ENCODE data around the gene OIP5.

The OIP5 gene

GRCh38 chr15:41332194-41333025, at the start of gene OIP5, which contains the start of gene NUSAP1:
Gene OIP5, minus strand, starts transcription at chr15:41332591. Its CDS starts 30 bp downstream, at chr15:41332561.
Gene NUSAP1, plus strand, starts transcription at chr15:41332881. Its CDS starts 77 bp downstream, at chr15:41332958.
- peak; percentile 99 for DNase-seq (ENCODE audit: low spot score in 2 of 2)
- H3K4me1 ChIP-seq = peaks cover 11% of the 10 kb centered on the region
- H3K36me3 ChIP-seq (replicated peaks) = peaks cover 22% of the 10 kb centered on the region
- in situ Hi-C loops (cut with MboI; ENCODE audit: low sequenced_read_pairs) = no loop called here
- no peaks in the 10 kb centered on the region for H3K9me3 ChIP-seq
- H3K4me3 ChIP-seq = peak within 1 kb of the TSS; percentile 90
- no peaks in the 10 kb centered on the region for H3K27me3 ChIP-seq (ENCODE audit: low read depth)

- Histone ChIP-seq H3K4me3 (no peak overlapping the region), H3K9me3 (no peaks in the 10 kb centered on the region), H3K4me1 (no peaks in the 10 kb centered on the region), H3K27me3 (ENCODE audit: low read depth) (no peaks in the 10 kb centered on the region), H3K36me3 (replicated peaks) (peaks cover 83% of the 10 kb centered on the region)
- DNase-seq (ENCODE audit: low spot score in 2 of 2) = no peak
- in situ Hi-C loops (cut with MboI; ENCODE audit: low sequenced_read_pairs) = no loop called here
Observed at GRCh38 chr15:41377978-41378377, 45.6 kb upstream of the OIP5 start.

GRCh38 chr15:41367418-41367817, 35.0 kb upstream of the OIP5 start:
- H3K36me3 ChIP-seq (replicated peaks) = peaks cover 96% of the 10 kb centered on the region
- in situ Hi-C loops (cut with MboI; ENCODE audit: low sequenced_read_pairs) = loop anchor here (25.0 kb wide), 3 partner anchors 305 to 1180 kb away; no protein-coding TSS in a partner anchor

GRCh38 chr15:41354371-41354770, 22.0 kb upstream of the OIP5 start:
- in situ Hi-C loops (cut with MboI; ENCODE audit: low sequenced_read_pairs) = loop anchor here (25.0 kb wide), 3 partner anchors 292 to 1167 kb away; no protein-coding TSS in a partner anchor
- H3K36me3 ChIP-seq (replicated peaks) = peaks cover 98% of the 10 kb centered on the region

More at GRCh38 chr15:41367418-41367817, 35.0 kb upstream of the OIP5 start:
- no peaks in the 10 kb centered on the region for H3K4me1 ChIP-seq
- H3K4me3 ChIP-seq = no peak overlapping the region
- no peaks in the 10 kb centered on the region for H3K27me3 ChIP-seq (ENCODE audit: low read depth)
- no peak for DNase-seq (ENCODE audit: low spot score in 2 of 2)
- H3K9me3 ChIP-seq = no peaks in the 10 kb centered on the region

GRCh38 chr15:41350057-41350717, 17.8 kb upstream of the OIP5 start:
- no peaks in the 10 kb centered on the region for H3K9me3 ChIP-seq
- peaks cover 98% of the 10 kb centered on the region for H3K36me3 ChIP-seq (replicated peaks)
- H3K27me3 ChIP-seq (ENCODE audit: low read depth) = no peaks in the 10 kb centered on the region
- no peak for DNase-seq (ENCODE audit: low spot score in 2 of 2)
- H3K4me3 ChIP-seq = no peak overlapping the region
- peaks cover 15% of the 10 kb centered on the region for H3K4me1 ChIP-seq
- in situ Hi-C loops (cut with MboI; ENCODE audit: low sequenced_read_pairs) = loop anchor here (25.0 kb wide), 3 partner anchors 288 to 1163 kb away; no protein-coding TSS in a partner anchor

More at GRCh38 chr15:41354371-41354770, 22.0 kb upstream of the OIP5 start:
- Histone ChIP-seq H3K4me3 (no peak overlapping the region), H3K4me1 (peaks cover 10% of the 10 kb centered on the region), H3K9me3 (no peaks in the 10 kb centered on the region), H3K27me3 (ENCODE audit: low read depth) (no peaks in the 10 kb centered on the region)
- no peak for DNase-seq (ENCODE audit: low spot score in 2 of 2)

- no peaks in the 10 kb centered on the region for H3K9me3 ChIP-seq
- peaks cover 15% of the 10 kb centered on the region for H3K4me1 ChIP-seq
- peaks cover 99% of the 10 kb centered on the region for H3K36me3 ChIP-seq (replicated peaks)
- H3K27me3 ChIP-seq (ENCODE audit: low read depth) = no peaks in the 10 kb centered on the region
- DNase-seq (ENCODE audit: low spot score in 2 of 2) = no peak
- in situ Hi-C loops (cut with MboI; ENCODE audit: low sequenced_read_pairs) = no loop called here
- no peak overlapping the region for H3K4me3 ChIP-seq
Observed at GRCh38 chr15:41347236-41347635, 14.8 kb upstream of the OIP5 start.

- H3K36me3 ChIP-seq (replicated peaks) = peaks cover 81% of the 10 kb centered on the region
- in situ Hi-C loops (cut with MboI; ENCODE audit: low sequenced_read_pairs) = no loop called here
- no peaks in the 10 kb centered on the region for H3K27me3 ChIP-seq (ENCODE audit: low read depth)
- H3K4me1 ChIP-seq = peaks cover 3% of the 10 kb centered on the region; the same call in 1 of the 2 replicates
- DNase-seq (ENCODE audit: low spot score in 2 of 2) = no peak
- no peak overlapping the region for H3K4me3 ChIP-seq
- H3K9me3 ChIP-seq = no peaks in the 10 kb centered on the region
Observed at GRCh38 chr15:41341519-41341918, 9.1 kb upstream of the OIP5 start.

GRCh38 chr15:41340189-41340695, 7.9 kb upstream of the OIP5 start:
- peaks cover 3% of the 10 kb centered on the region; the same call in 1 of the 2 replicates for H3K4me1 ChIP-seq
- no peak for DNase-seq (ENCODE audit: low spot score in 2 of 2)
- no peaks in the 10 kb centered on the region for H3K27me3 ChIP-seq (ENCODE audit: low read depth)
- in situ Hi-C loops (cut with MboI; ENCODE audit: low sequenced_read_pairs) = no loop called here
- H3K9me3 ChIP-seq = no peaks in the 10 kb centered on the region
- H3K36me3 ChIP-seq (replicated peaks) = peaks cover 68% of the 10 kb centered on the region
- no peak overlapping the region for H3K4me3 ChIP-seq

- H3K4me1 ChIP-seq = peaks cover 3% of the 10 kb centered on the region; the same call in 1 of the 2 replicates
- H3K27me3 ChIP-seq (ENCODE audit: low read depth) = no peaks in the 10 kb centered on the region
- H3K36me3 ChIP-seq (replicated peaks) = peaks cover 56% of the 10 kb centered on the region
- no peak overlapping the region for H3K4me3 ChIP-seq
- in situ Hi-C loops (cut with MboI; ENCODE audit: low sequenced_read_pairs) = no loop called here
- H3K9me3 ChIP-seq = no peaks in the 10 kb centered on the region
- no peak for DNase-seq (ENCODE audit: low spot score in 2 of 2)
Observed at GRCh38 chr15:41337631-41338522, 5.5 kb upstream of the OIP5 start.

GRCh38 chr15:41337047-41337446, 4.7 kb upstream of the OIP5 start:
- no peaks in the 10 kb centered on the region for H3K9me3 ChIP-seq

GRCh38 chr15:41336549-41336948, 4.2 kb upstream of the OIP5 start:
- H3K27me3 ChIP-seq (ENCODE audit: low read depth) = no peaks in the 10 kb centered on the region
- peaks cover 42% of the 10 kb centered on the region for H3K36me3 ChIP-seq (replicated peaks)
- peaks cover 3% of the 10 kb centered on the region; the same call in 1 of the 2 replicates for H3K4me1 ChIP-seq
- no peak for DNase-seq (ENCODE audit: low spot score in 2 of 2)
- H3K9me3 ChIP-seq = no peaks in the 10 kb centered on the region
- in situ Hi-C loops (cut with MboI; ENCODE audit: low sequenced_read_pairs) = no loop called here
- H3K4me3 ChIP-seq = no peak overlapping the region

More at GRCh38 chr15:41337047-41337446, 4.7 kb upstream of the OIP5 start:
- no peak for DNase-seq (ENCODE audit: low spot score in 2 of 2)
- Histone ChIP-seq H3K4me3 (no peak overlapping the region), H3K27me3 (ENCODE audit: low read depth) (no peaks in the 10 kb centered on the region), H3K36me3 (replicated peaks) (peaks cover 47% of the 10 kb centered on the region), H3K4me1 (peaks cover 3% of the 10 kb centered on the region; the same call in 1 of the 2 replicates)
- in situ Hi-C loops (cut with MboI; ENCODE audit: low sequenced_read_pairs) = no loop called here

GRCh38 chr15:41334293-41335120, 2.1 kb upstream of the OIP5 start:
- in situ Hi-C loops (cut with MboI; ENCODE audit: low sequenced_read_pairs) = no loop called here
- DNase-seq (ENCODE audit: low spot score in 2 of 2) = peak in 1 of 2 experiments; percentile 29
- H3K9me3 ChIP-seq = no peaks in the 10 kb centered on the region
- no peaks in the 10 kb centered on the region for H3K27me3 ChIP-seq (ENCODE audit: low read depth)
- peaks cover 22% of the 10 kb centered on the region for H3K36me3 ChIP-seq (replicated peaks)
- peak overlapping the region; percentile 90 for H3K4me3 ChIP-seq
- H3K4me1 ChIP-seq = peaks cover 9% of the 10 kb centered on the region
